SK-N-SH treated with all-trans-retinoic acid at 6 μM for 48 hours (cell line): ENCODE measurements around the gene GPER1.
A peak's percentile ranks its signal among the peaks of the same experiment; 100 is the strongest.

Experiments
- ATAC-seq: fragments of 200-7000 bp; cut with Tn5 transposase; 3 replicates; pipeline ENCODE4 v1.9.1; 2020; ENCODE audit warnings: mild to moderate bottlenecking, moderate library complexity
- ARNTL ChIP-seq: fragments of 450-650 bp; formaldehyde crosslinking; IDR thresholded peaks from 2 replicates; pipeline ENCODE4 v1.5.0; 2020; ENCODE audit warnings: low read depth, mild to moderate bottlenecking, moderate library complexity, borderline replicate concordance
- CREB5 ChIP-seq: fragments of 250-450 bp; sonication (Bioruptor Pico); IDR thresholded peaks from 2 replicates; pipeline ENCODE4 v1.5.1; 2020; ENCODE audit warnings: low read depth, mild to moderate bottlenecking, moderate library complexity
- CSDC2 ChIP-seq: fragments of 250-450 bp; sonication (Bioruptor Pico); IDR thresholded peaks from 2 replicates; pipeline ENCODE4 v1.5.0; 2020; ENCODE audit warnings: mild to moderate bottlenecking, moderate library complexity
- ESRRG ChIP-seq: fragments of 250-450 bp; sonication (Bioruptor Pico); IDR thresholded peaks from 2 replicates; pipeline ENCODE4 v1.6.1; 2021; ENCODE audit warnings: mild to moderate bottlenecking
- GLIS3 ChIP-seq: fragments of 250-450 bp; sonication (Bioruptor Pico); IDR thresholded peaks from 2 replicates; pipeline ENCODE4 v1.5.0; 2020; ENCODE audit warnings: mild to moderate bottlenecking, moderate library complexity
- ISL1 ChIP-seq: fragments of 250-450 bp; sonication (Bioruptor Pico); IDR thresholded peaks from 2 replicates; pipeline ENCODE4 v2.1.2; 2022; ENCODE audit warnings: mild to moderate bottlenecking, moderate library complexity
- POU6F1 ChIP-seq: fragments of 250-450 bp; sonication (Bioruptor Pico); IDR thresholded peaks from 2 replicates; pipeline ENCODE4 v1.8.0; 2021; ENCODE audit warnings: low read depth, mild to moderate bottlenecking, moderate library complexity, borderline replicate concordance
- PPARA ChIP-seq: fragments of 250-450 bp; sonication (Bioruptor Pico); IDR thresholded peaks from 2 replicates; pipeline ENCODE4 v1.5.0; 2020; ENCODE audit warnings: mild to moderate bottlenecking, borderline replicate concordance
- RARB ChIP-seq: fragments of 250-450 bp; sonication (Bioruptor Pico); IDR thresholded peaks from 2 replicates; pipeline ENCODE4 v1.8.0; 2021; ENCODE audit warnings: mild to moderate bottlenecking, moderate library complexity
- SNAI2 ChIP-seq: fragments of 250-450 bp; sonication (Bioruptor Pico); IDR thresholded peaks from 2 replicates; pipeline ENCODE4 v1.5.0; 2020; ENCODE audit warnings: mild to moderate bottlenecking, moderate library complexity
- TCF4 ChIP-seq: fragments of 250-450 bp; sonication (Bioruptor Pico); IDR thresholded peaks from 2 replicates; pipeline ENCODE4 v1.8.0; 2021; ENCODE audit warnings: mild to moderate bottlenecking, moderate library complexity, borderline replicate concordance
- TOX ChIP-seq: fragments of 250-450 bp; sonication (Bioruptor Pico); IDR thresholded peaks from 2 replicates; pipeline ENCODE4 v1.8.0; 2021; ENCODE audit warnings: mild to moderate bottlenecking, moderate library complexity, borderline replicate concordance
- TSHZ2 ChIP-seq: fragments of 250-450 bp; sonication (Bioruptor Pico); IDR thresholded peaks from 2 replicates; pipeline ENCODE4 v1.5.0; 2020; ENCODE audit warnings: mild to moderate bottlenecking, moderate library complexity
- ZC3H10 ChIP-seq: fragments of 250-450 bp; sonication (Bioruptor Pico); IDR thresholded peaks from 2 replicates; pipeline ENCODE4 v1.5.1; 2021; ENCODE audit warnings: mild to moderate bottlenecking, moderate library complexity
- ZFP3 ChIP-seq: fragments of 250-450 bp; sonication (Bioruptor Pico); IDR thresholded peaks from 2 replicates; pipeline ENCODE4 v1.5.0; 2020; ENCODE audit warnings: mild to moderate bottlenecking, moderate library complexity
- ZNF565 ChIP-seq: fragments of 450-650 bp; formaldehyde crosslinking; conservative IDR thresholded peaks from 2 replicates; pipeline ENCODE4 v1.5.0; 2020; ENCODE audit warnings: low read depth, mild to moderate bottlenecking, moderate library complexity
- ZNF70 ChIP-seq: fragments of 450-650 bp; formaldehyde crosslinking; IDR thresholded peaks from 2 replicates; pipeline ENCODE4 v1.5.0; 2020; ENCODE audit warnings: mild to moderate bottlenecking, moderate library complexity
- ZNF8 ChIP-seq: fragments of 450-650 bp; formaldehyde crosslinking; IDR thresholded peaks from 2 replicates; pipeline ENCODE4 v1.5.0; 2020; ENCODE audit warnings: mild to moderate bottlenecking, moderate library complexity
- TF ChIP-seq, protein P1 (sequence below): fragments of 250-450 bp; sonication (Bioruptor Pico); IDR thresholded peaks from 2 replicates; pipeline ENCODE4 v1.5.1; 2021; ENCODE audit warnings: mild to moderate bottlenecking, moderate library complexity

The GPER1 gene

DNA sequence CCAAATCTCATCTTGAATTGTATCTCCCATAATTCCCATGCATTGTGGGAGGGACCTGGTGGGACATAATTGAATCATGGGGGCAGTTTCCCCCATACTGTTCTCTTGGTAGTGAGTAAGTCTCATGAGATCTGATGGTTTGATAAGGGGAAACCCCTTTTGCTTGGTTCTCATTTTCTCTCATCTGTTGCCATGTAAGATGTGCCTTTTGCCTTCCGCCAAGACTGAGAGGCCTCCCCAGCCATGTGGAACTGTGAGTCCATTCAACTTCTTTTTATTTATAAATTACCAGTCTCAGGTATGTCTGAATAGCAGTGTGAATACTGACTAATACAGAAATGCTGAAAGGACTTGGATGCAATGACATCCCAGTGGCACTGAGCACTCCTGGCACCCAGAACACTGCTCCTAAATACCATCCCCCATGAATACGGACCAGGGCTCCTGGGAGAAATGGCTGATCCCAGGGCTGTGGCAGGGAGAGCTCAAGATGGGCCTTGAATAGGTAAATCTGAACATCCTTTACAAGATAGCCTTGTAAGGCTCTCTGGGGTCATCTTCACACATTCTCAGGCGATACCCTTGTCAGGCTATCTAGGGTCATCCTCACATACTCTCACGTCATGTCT is 52.7 kb downstream of the GPER1 start:
- TF ChIP-seq ZNF70 (CRISPR knock-in tag) = no peak
- no peak for TF ChIP-seq ZNF8
- no peak for TF ChIP-seq ARNTL (CRISPR knock-in tag)
- no peak for TF ChIP-seq ZNF565
- no peak for TF ChIP-seq SNAI2
- TF ChIP-seq TOX (CRISPR knock-in tag) = no peak
- TF ChIP-seq TSHZ2 (CRISPR knock-in tag) = no peak
- TF ChIP-seq GLIS3 (CRISPR knock-in tag) = no peak
- TF ChIP-seq PPARA (CRISPR knock-in tag) = no peak
- TF ChIP-seq, all 23 proteins: peak for 0
- ATAC-seq = no peak

- no peak for ATAC-seq
- no peak for TF ChIP-seq ZC3H10 (CRISPR knock-in tag)
- TF ChIP-seq ZNF565 = no peak
- no peak for TF ChIP-seq PPARA (CRISPR knock-in tag)
- TF ChIP-seq TOX (CRISPR knock-in tag) = no peak
- no peak for TF ChIP-seq POU6F1 (CRISPR knock-in tag)
- TF ChIP-seq CREB5 = no peak
- TF ChIP-seq GLIS3 (CRISPR knock-in tag) = no peak
- TF ChIP-seq ARNTL (CRISPR knock-in tag) = no peak
- TF ChIP-seq, protein P1, sequence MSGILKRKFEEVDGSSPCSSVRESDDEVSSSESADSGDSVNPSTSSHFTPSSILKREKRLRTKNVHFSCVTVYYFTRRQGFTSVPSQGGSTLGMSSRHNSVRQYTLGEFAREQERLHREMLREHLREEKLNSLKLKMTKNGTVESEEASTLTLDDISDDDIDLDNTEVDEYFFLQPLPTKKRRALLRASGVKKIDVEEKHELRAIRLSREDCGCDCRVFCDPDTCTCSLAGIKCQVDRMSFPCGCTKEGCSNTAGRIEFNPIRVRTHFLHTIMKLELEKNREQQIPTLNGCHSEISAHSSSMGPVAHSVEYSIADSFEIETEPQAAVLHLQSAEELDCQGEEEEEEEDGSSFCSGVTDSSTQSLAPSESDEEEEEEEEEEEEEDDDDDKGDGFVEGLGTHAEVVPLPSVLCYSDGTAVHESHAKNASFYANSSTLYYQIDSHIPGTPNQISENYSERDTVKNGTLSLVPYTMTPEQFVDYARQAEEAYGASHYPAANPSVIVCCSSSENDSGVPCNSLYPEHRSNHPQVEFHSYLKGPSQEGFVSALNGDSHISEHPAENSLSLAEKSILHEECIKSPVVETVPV = no peak
- no peak for TF ChIP-seq ISL1 (CRISPR knock-in tag)
- no peak for TF ChIP-seq TSHZ2 (CRISPR knock-in tag)
- TF ChIP-seq ESRRG (CRISPR knock-in tag) = no peak
- TF ChIP-seq SNAI2 = no peak
- TF ChIP-seq ZFP3 (CRISPR knock-in tag) = no peak
Measured at GRCh38 chr7:1141651-1142050, 53.7 kb downstream of the GPER1 start.

- no peak for ATAC-seq
- TF ChIP-seq CREB5 (no peak), TCF4 (CRISPR knock-in tag) (peak; percentile 49; the same call in 1 of the 2 replicates), RARB (CRISPR knock-in tag) (no peak), CSDC2 (CRISPR knock-in tag) (no peak), ARNTL (CRISPR knock-in tag) (no peak), ZNF8 (no peak), ZNF70 (CRISPR knock-in tag) (no peak), TOX (CRISPR knock-in tag) (no peak), TSHZ2 (CRISPR knock-in tag) (0 out of 2 replicates have a peak, but pooled peaks have one; percentile 20), ISL1 (CRISPR knock-in tag) (no peak), SNAI2 (no peak)
- TF ChIP-seq, protein P1 = no peak
Measured at GRCh38 chr7:1142051-1142635, 54.2 kb downstream of the GPER1 start.
